K562 (cell line): ENCODE data around the gene NOTO. TPM values are rescaled to one million over a fixed set of nuclear protein-coding genes. Genes with fewer than 3 reads are reported as not detected.

Experiments used
- ATF6 ChIP-seq: sonication (generic); formaldehyde crosslinking; IDR thresholded peaks from 2 replicates; pipeline ENCODE4 v1.4.0; 2020; ENCODE audit warnings: mild to moderate bottlenecking, missing genetic modification reagents
- CGGBP1 ChIP-seq: fragments of 250-450 bp; sonication (Bioruptor Pico); IDR thresholded peaks from 2 replicates; pipeline ENCODE4 v1.9.0; 2021; ENCODE audit warnings: mild to moderate bottlenecking
- CUX1 ChIP-seq: fragments of 200-800 bp; sonication (Bioruptor generic); IDR thresholded peaks from 2 replicates; pipeline ENCODE4 v1.6.1; 2016; ENCODE audit warnings: missing genetic modification characterization, missing compliant biosample characterization
- DEAF1 ChIP-seq: fragments of 450-650 bp; formaldehyde crosslinking; IDR thresholded peaks from 2 replicates; pipeline ENCODE4 v1.4.0; 2020; ENCODE audit warnings: mild to moderate bottlenecking, moderate library complexity
- E2F6 ChIP-seq, 2 experiments: IDR thresholded peaks; 2 replicates each; pipeline ENCODE4 v1.6.1; 2011; ENCODE audit warnings: borderline replicate concordance in 1 of 2, control low read depth in 1 of 2, low read depth in 1 of 2, low read length in 1 of 2, mild to moderate bottlenecking in 1 of 2, mixed read lengths in 1 of 2, moderate library complexity in 1 of 2; ENCODE audit not compliant: insufficient read depth in 1 of 2, insufficient read length in 1 of 2, poor library complexity in 1 of 2, severe bottlenecking in 1 of 2; ENCODE audit errors: extremely low read depth in 1 of 2
- MAFG ChIP-seq: fragments of 450-650 bp; conservative IDR thresholded peaks from 2 replicates; pipeline ENCODE4 v1.6.1; 2016; ENCODE audit warnings: missing genetic modification characterization, missing compliant biosample characterization
- MED1 ChIP-seq: sonication (generic); formaldehyde crosslinking; IDR thresholded peaks from 2 replicates; pipeline ENCODE4 v1.8.1; 2023; ENCODE audit warnings: missing genetic modification reagents, borderline replicate concordance
- MYNN ChIP-seq, 2 experiments: sonication (generic); formaldehyde crosslinking in 1 of 2; IDR thresholded peaks; 2 replicates each; pipeline versions ENCODE4 v1.5.0 to v1.6.1; 2016 to 2020; ENCODE audit warnings: antibody characterized with exemption in 1 of 2, missing genetic modification reagents in 1 of 2
- TAF7 ChIP-seq: fragments of 450-650 bp; IDR thresholded peaks from 2 replicates; pipeline ENCODE4 v1.6.1; 2016; ENCODE audit warnings: missing genetic modification characterization, missing compliant biosample characterization
- ZFP30 ChIP-seq: fragments of 250-450 bp; sonication (Bioruptor Pico); IDR thresholded peaks from 2 replicates; pipeline ENCODE4 v1.8.0; 2022; ENCODE audit warnings: moderate library complexity, mild to moderate bottlenecking, inconsistent platforms, borderline replicate concordance
- ZNF124 ChIP-seq: sonication (generic); formaldehyde crosslinking; IDR thresholded peaks from 2 replicates; pipeline ENCODE4 v1.8.1; 2022; ENCODE audit warnings: missing genetic modification reagents
- ZNF239 ChIP-seq: fragments of 250-450 bp; sonication (Bioruptor Pico); IDR thresholded peaks from 2 replicates; pipeline ENCODE4 v1.4.0; 2020; ENCODE audit warnings: mild to moderate bottlenecking
- ZNF586 ChIP-seq: fragments of 450-650 bp; formaldehyde crosslinking; conservative IDR thresholded peaks from 2 replicates; pipeline ENCODE4 v1.4.0; 2020; ENCODE audit warnings: mild to moderate bottlenecking, moderate library complexity
- ZNF717 ChIP-seq: fragments of 250-450 bp; sonication (Bioruptor Pico); IDR thresholded peaks from 2 replicates; pipeline ENCODE4 v1.5.0; 2021
- polyA plus RNA-seq, 8 experiments: library from polyadenylated mRNA; depleted of rRNA in 4 of 8; stranded (reverse) in 5 of 8; unstranded in 3 of 8; fragments of >200 nt; fragmentation: Nextera tagmentation in 2 of 8; fragmentation: Illumina TruSeq in 1 of 8; extraction: Ambion mirVana in 2 of 8; extraction: Trizol in 1 of 8; gene quantifications; 2 replicates each; pipeline versions ENCODE4 v1.2.1 to v1.2.3, GENCODE V29; 2011 to 2014; ENCODE audit warnings: inconsistent platforms in 1 of 8, missing spikeins in 1 of 8
- total RNA-seq, 7 experiments: library from RNA; depleted of rRNA in 6 of 7; stranded (reverse); fragments of >200 nt in 6 of 7; fragmentation: Illumina TruSeq in 2 of 7; extraction: Trizol in 2 of 7; gene quantifications; 2 replicates each; pipeline versions ENCODE4 v1.2.1 to v1.2.3, GENCODE V29; 2011 to 2021; ENCODE audit warnings: low replicate concordance in 1 of 7

Gene NOTO
- total and polyA plus RNA-seq, 9 of the 15 experiments (the other 6 are each of a cell fraction or from before 2014, with no cell fraction given): not detected

GRCh38 chr2:73175663-73176204 lies 26.6 kb upstream of the NOTO start (continued):
- no peak for TF ChIP-seq ZNF586
- no peak for TF ChIP-seq ZNF239 (CRISPR knock-in tag)
- TF ChIP-seq CUX1 (CRISPR knock-in tag): no peak
- TF ChIP-seq MAFG (tag): no peak
- TF ChIP-seq ZNF124: no peak
- TF ChIP-seq CGGBP1 (CRISPR knock-in tag): no peak
- no peak for TF ChIP-seq DEAF1 (CRISPR knock-in tag)
- no peak for TF ChIP-seq ZFP30 (CRISPR knock-in tag)
- no peak for TF ChIP-seq ZNF717 (CRISPR knock-in tag)
- TF ChIP-seq TAF7: no peak
- no peak for TF ChIP-seq MED1 (CRISPR knock-in tag)
- TF ChIP-seq MYNN (IDR thresholded peaks at IDR 0.05): no peak
- no peak for TF ChIP-seq MYNN (CRISPR knock-in tag; IDR thresholded peaks at IDR 0.05)
- TF ChIP-seq E2F6 (IDR thresholded peaks at IDR 0.05; ENCODE audit: borderline replicate concordance in 1 of 2, extremely low read depth in 1 of 2, insufficient read depth in 1 of 2, insufficient read length in 1 of 2, low read depth in 1 of 2, low read length in 1 of 2, poor library complexity in 1 of 2, severe bottlenecking in 1 of 2): peak; percentile 77 to 97
- TF ChIP-seq ATF6 (CRISPR knock-in tag): no peak
